HG02981 (cell line): ENCODE data around the gene C12orf56.
"Not testable (repeated sequence)": the region's sequence is repeated elsewhere in the genome, so short reads cannot be mapped to it uniquely, and the experiment has no call there.

Experiments
- ATAC-seq: cut with Tn5 transposase; IDR thresholded peaks from one replicate; pipeline ENCODE4 v1.9.1; 2021; ENCODE audit warnings: mild to moderate bottlenecking, moderate library complexity; ENCODE audit not compliant: unreplicated experiment

C12orf56 gene

GRCh38 chr12:64240781-64241180, 149.8 kb downstream of the C12orf56 start:
- no peak for ATAC-seq

- no peak for ATAC-seq
Observed at GRCh38 chr12:64237382-64237781, 153.2 kb downstream of the C12orf56 start.

GRCh38 chr12:64236549-64236948, 154.0 kb downstream of the C12orf56 start:
- ATAC-seq: no peak

- no peak for ATAC-seq
Observed at GRCh38 chr12:64232196-64232595, 158.4 kb downstream of the C12orf56 start.

GRCh38 chr12:64229796-64230195, 160.8 kb downstream of the C12orf56 start:
- ATAC-seq: no peak

- no peak for ATAC-seq
Observed at GRCh38 chr12:64229240-64229639, 161.3 kb downstream of the C12orf56 start.

- ATAC-seq: no peak
Observed at GRCh38 chr12:64225626-64226025, 164.9 kb downstream of the C12orf56 start.

GRCh38 chr12:64222009-64222765, 168.4 kb downstream of the C12orf56 start, which contains the start of gene KICS2:
Gene KICS2 (minus strand): TSS chr12:64222296. CDS start chr12:64222237, 59 bp downstream.
- ATAC-seq: peak; percentile 92

- peak; percentile 11 for ATAC-seq
Observed at GRCh38 chr12:64221651-64222008, 168.9 kb downstream of the C12orf56 start.

GRCh38 chr12:64220046-64220445, 170.5 kb downstream of the C12orf56 start:
- no peak for ATAC-seq

GRCh38 chr12:64219145-64219544, 171.4 kb downstream of the C12orf56 start:
- ATAC-seq: no peak

- ATAC-seq: no peak
Observed at GRCh38 chr12:64218597-64218996, 172.0 kb downstream of the C12orf56 start.

GRCh38 chr12:64217643-64218042, 172.9 kb downstream of the C12orf56 start:
- not testable (repeated sequence) for ATAC-seq

GRCh38 chr12:64216239-64216638, 174.3 kb downstream of the C12orf56 start:
- no peak for ATAC-seq
